ENCODE data around the gene ZGPAT. TPM values are rescaled to one million over a fixed set of nuclear protein-coding genes. Genes with fewer than 3 reads are reported as not detected.

The ZGPAT gene
- total RNA-seq, 4 donors from 2014 or later: 22.5 to 38.9 (median 28.6) TPM

- peaks cover 10 to 21% (median 15%) of the 10 kb centered on the region in 4 donors for H3K4me1 ChIP-seq
- TF ChIP-seq EP300 (IDR thresholded peaks at IDR 0.05) (no peak), POLR2AphosphoS5 (IDR thresholded peaks at IDR 0.05) (no peak), POLR2A (IDR thresholded peaks at IDR 0.05; ENCODE audit: low read depth) (no peak)
- TF ChIP-seq, protein P1, sequence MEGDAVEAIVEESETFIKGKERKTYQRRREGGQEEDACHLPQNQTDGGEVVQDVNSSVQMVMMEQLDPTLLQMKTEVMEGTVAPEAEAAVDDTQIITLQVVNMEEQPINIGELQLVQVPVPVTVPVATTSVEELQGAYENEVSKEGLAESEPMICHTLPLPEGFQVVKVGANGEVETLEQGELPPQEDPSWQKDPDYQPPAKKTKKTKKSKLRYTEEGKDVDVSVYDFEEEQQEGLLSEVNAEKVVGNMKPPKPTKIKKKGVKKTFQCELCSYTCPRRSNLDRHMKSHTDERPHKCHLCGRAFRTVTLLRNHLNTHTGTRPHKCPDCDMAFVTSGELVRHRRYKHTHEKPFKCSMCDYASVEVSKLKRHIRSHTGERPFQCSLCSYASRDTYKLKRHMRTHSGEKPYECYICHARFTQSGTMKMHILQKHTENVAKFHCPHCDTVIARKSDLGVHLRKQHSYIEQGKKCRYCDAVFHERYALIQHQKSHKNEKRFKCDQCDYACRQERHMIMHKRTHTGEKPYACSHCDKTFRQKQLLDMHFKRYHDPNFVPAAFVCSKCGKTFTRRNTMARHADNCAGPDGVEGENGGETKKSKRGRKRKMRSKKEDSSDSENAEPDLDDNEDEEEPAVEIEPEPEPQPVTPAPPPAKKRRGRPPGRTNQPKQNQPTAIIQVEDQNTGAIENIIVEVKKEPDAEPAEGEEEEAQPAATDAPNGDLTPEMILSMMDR (IDR thresholded peaks at IDR 0.05): no peak
- peaks cover 8 to 69% (median 41%) of the 10 kb centered on the region in 4 donors for H3K36me3 ChIP-seq
- 93% methylated on average over 21 of the region's 52 CpGs for WGBS
- peaks cover 0 to 18% (median 0%) of the 10 kb centered on the region in 4 donors for H3K27me3 ChIP-seq
- H3K9me3 ChIP-seq: no peaks in the 10 kb centered on the region
- H3K27ac ChIP-seq (replicated peaks in 1 of 4): no peak overlapping the region
- H3K4me3 ChIP-seq: no peak overlapping the region
- DNase-seq (ENCODE audit: extremely low spot score): no peak
- intact Hi-C loops (cut with DNase I): no loop called here
These were observed 63.3 kb downstream of the ZGPAT start for GRCh38 chr20:63771046-63771707.

GRCh38 chr20:63772781-63773518 is 65.1 kb downstream of the ZGPAT start:
- intact Hi-C loops (cut with DNase I): no loop called here

GRCh38 chr20:63773571-63774241 is 65.9 kb downstream of the ZGPAT start:
- Histone ChIP-seq H3K27ac (replicated peaks in 1 of 4) (no peak overlapping the region), H3K4me3 (no peak overlapping the region), H3K27me3 (peaks cover 0 to 18% (median 0%) of the 10 kb centered on the region in 4 donors), H3K9me3 (no peaks in the 10 kb centered on the region), H3K4me1 (peaks cover 10 to 21% (median 15%) of the 10 kb centered on the region in 4 donors), H3K36me3 (peaks cover 8 to 55% (median 24%) of the 10 kb centered on the region in 4 donors)
- DNase-seq (ENCODE audit: extremely low spot score): no peak
- no peak for TF ChIP-seq EP300 (IDR thresholded peaks at IDR 0.05)
- TF ChIP-seq POLR2AphosphoS5 (IDR thresholded peaks at IDR 0.05): no peak
- intact Hi-C loops (cut with DNase I): no loop called here
- 82% methylated on average over 21 of the region's 33 CpGs for WGBS

More at GRCh38 chr20:63772781-63773518, 65.1 kb downstream of the ZGPAT start:
- TF ChIP-seq POLR2A (IDR thresholded peaks at IDR 0.05; ENCODE audit: low read depth) (no peak), EP300 (IDR thresholded peaks at IDR 0.05) (no peak), POLR2AphosphoS5 (IDR thresholded peaks at IDR 0.05) (no peak)
- TF ChIP-seq, protein P1 (IDR thresholded peaks at IDR 0.05): no peak
- 70% methylated on average over 20 of the region's 20 CpGs for WGBS
- peaks cover 10 to 21% (median 15%) of the 10 kb centered on the region in 4 donors for H3K4me1 ChIP-seq
- no peak for DNase-seq (ENCODE audit: extremely low spot score)
- H3K36me3 ChIP-seq: peaks cover 8 to 57% (median 26%) of the 10 kb centered on the region in 4 donors
- no peak overlapping the region for H3K27ac ChIP-seq (replicated peaks in 1 of 4)
- H3K9me3 ChIP-seq: no peaks in the 10 kb centered on the region
- H3K4me3 ChIP-seq: no peak overlapping the region
- H3K27me3 ChIP-seq: peaks cover 0 to 18% (median 0%) of the 10 kb centered on the region in 4 donors

GRCh38 chr20:63774306-63774705 is 66.5 kb downstream of the ZGPAT start:
- no peak for DNase-seq (ENCODE audit: extremely low spot score)
- H3K27ac ChIP-seq (replicated peaks in 1 of 4): no peak overlapping the region

More at GRCh38 chr20:63774306-63774705, 66.5 kb downstream of the ZGPAT start:
- intact Hi-C loops (cut with DNase I): no loop called here
- peaks cover 5 to 49% (median 18%) of the 10 kb centered on the region in 4 donors for H3K36me3 ChIP-seq
- no peak overlapping the region for H3K4me3 ChIP-seq
- H3K9me3 ChIP-seq: no peaks in the 10 kb centered on the region
- TF ChIP-seq POLR2AphosphoS5 (IDR thresholded peaks at IDR 0.05) (no peak), POLR2A (IDR thresholded peaks at IDR 0.05; ENCODE audit: low read depth) (no peak), EP300 (IDR thresholded peaks at IDR 0.05) (no peak)
- TF ChIP-seq, protein P1 (IDR thresholded peaks at IDR 0.05): no peak
- peaks cover 10 to 21% (median 15%) of the 10 kb centered on the region in 4 donors for H3K4me1 ChIP-seq
- 74% methylated on average over 15 of the region's 15 CpGs for WGBS
- H3K27me3 ChIP-seq: peaks cover 0 to 18% (median 0%) of the 10 kb centered on the region in 4 donors
